ENCODE results near the gene CROCC2.

Gene CROCC2

GRCh38 chr2:240865391-240865790, 40.7 kb upstream of the CROCC2 start:
- no peak overlapping the region for H3K4me3 ChIP-seq (ENCODE audit: low read depth, low read length)
- ChIA-PET CTCF (interaction anchor here (1.4 kb wide), 1 partner anchor 14 kb away, joined by 3 read pairs; no protein-coding TSS in a partner anchor), POLR2A (no interaction called here)

GRCh38 chr2:240868286-240869108, 37.6 kb upstream of the CROCC2 start, which contains the start of gene AGXT:
Gene AGXT (plus strand): TSS chr2:240868824. CDS start chr2:240868866, 42 bp downstream.
- H3K4me3 ChIP-seq (ENCODE audit: low read depth, low read length): no peak within 1 kb of the TSS
- POLR2A ChIA-PET: no interaction called here
- no peak for TF ChIP-seq CTCF (IDR thresholded peaks at IDR 0.05; ENCODE audit: insufficient read depth, low read length, missing control alignments)
- CTCF ChIA-PET: no interaction called here
- DNase-seq (ENCODE audit: low read depth, low spot score): no peak

More at GRCh38 chr2:240865391-240865790, 40.7 kb upstream of the CROCC2 start:
- TF ChIP-seq CTCF (IDR thresholded peaks at IDR 0.05; ENCODE audit: insufficient read depth, low read length, missing control alignments): no peak
- no peak for DNase-seq (ENCODE audit: low read depth, low spot score)

GRCh38 chr2:240869109-240869955, 36.8 kb upstream of the CROCC2 start:
- TF ChIP-seq CTCF (IDR thresholded peaks at IDR 0.05; ENCODE audit: insufficient read depth, low read length, missing control alignments): no peak
- CTCF ChIA-PET: interaction anchor here (1.0 kb wide), 1 partner anchor 29 kb away, joined by 3 read pairs; no protein-coding TSS in a partner anchor
- DNase-seq (ENCODE audit: low read depth, low spot score): no peak
- POLR2A ChIA-PET: no interaction called here
- H3K4me3 ChIP-seq (ENCODE audit: low read depth, low read length): no peak overlapping the region

- no peak overlapping the region for H3K4me3 ChIP-seq (ENCODE audit: low read depth, low read length)
- TF ChIP-seq CTCF (IDR thresholded peaks at IDR 0.05; ENCODE audit: insufficient read depth, low read length, missing control alignments): no peak
- no peak for DNase-seq (ENCODE audit: low read depth, low spot score)
- POLR2A ChIA-PET: no interaction called here
- CTCF ChIA-PET: interaction anchor here (1.0 kb wide), 1 partner anchor 30 kb away, joined by 3 read pairs; no protein-coding TSS in a partner anchor
These were observed 35.9 kb upstream of the CROCC2 start for GRCh38 chr2:240869956-240870875.

- no peak for TF ChIP-seq CTCF (IDR thresholded peaks at IDR 0.05; ENCODE audit: insufficient read depth, low read length, missing control alignments)
- POLR2A ChIA-PET: no interaction called here
- CTCF ChIA-PET: interaction anchor here (1.4 kb wide), 1 partner anchor 43 kb away, joined by 4 read pairs; no protein-coding TSS in a partner anchor
These were observed 34.8 kb upstream of the CROCC2 start for GRCh38 chr2:240871071-240871958.

More at GRCh38 chr2:240871071-240871958, 34.8 kb upstream of the CROCC2 start:
- H3K4me3 ChIP-seq (ENCODE audit: low read depth, low read length): no peak overlapping the region
- no peak for DNase-seq (ENCODE audit: low read depth, low spot score)
